ENCODE data around the gene PCDHB14.
"Not testable (repeated sequence)": the region's sequence is repeated elsewhere in the genome, so short reads cannot be mapped to it uniquely, and the experiment has no call there.

The PCDHB14 gene

GRCh38 chr5:141208478-141208877 is 14.7 kb upstream of the PCDHB14 start, which contains the start of gene PCDHB12:
TSS of gene PCDHB12 (plus strand) at chr5:141208719. CDS start at chr5:141208908, 189 bp downstream.
- no peak for DNase-seq (ENCODE audit: low spot score)
- TF ChIP-seq CTCF (IDR thresholded peaks at IDR 0.05; ENCODE audit: extremely low read depth, insufficient read depth, missing control alignments) = peak; percentile 9
- in situ Hi-C loops (cut with MboI; ENCODE audit: low pct_unique_long_range_greater_than_20kb, low sequenced_read_pairs, unreplicated experiment) = no loop called here

DNA sequence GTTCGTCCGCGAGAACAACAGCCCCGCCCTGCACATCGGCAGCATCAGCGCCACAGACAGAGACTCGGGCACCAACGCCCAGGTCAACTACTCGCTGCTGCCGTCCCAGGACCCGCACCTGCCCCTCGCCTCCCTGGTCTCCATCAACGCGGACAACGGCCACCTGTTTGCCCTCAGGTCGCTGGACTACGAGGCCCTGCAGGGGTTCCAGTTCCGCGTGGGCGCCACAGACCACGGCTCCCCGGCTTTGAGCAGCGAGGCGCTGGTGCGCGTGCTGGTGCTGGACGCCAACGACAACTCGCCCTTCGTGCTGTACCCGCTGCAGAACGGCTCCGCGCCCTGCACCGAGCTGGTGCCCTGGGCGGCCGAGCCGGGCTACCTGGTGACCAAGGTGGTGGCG is 12.9 kb upstream of the PCDHB14 start:
- in situ Hi-C loops (cut with MboI; ENCODE audit: low pct_unique_long_range_greater_than_20kb, low sequenced_read_pairs, unreplicated experiment); DNase-seq (ENCODE audit: low spot score): not testable (repeated sequence)

DNA sequence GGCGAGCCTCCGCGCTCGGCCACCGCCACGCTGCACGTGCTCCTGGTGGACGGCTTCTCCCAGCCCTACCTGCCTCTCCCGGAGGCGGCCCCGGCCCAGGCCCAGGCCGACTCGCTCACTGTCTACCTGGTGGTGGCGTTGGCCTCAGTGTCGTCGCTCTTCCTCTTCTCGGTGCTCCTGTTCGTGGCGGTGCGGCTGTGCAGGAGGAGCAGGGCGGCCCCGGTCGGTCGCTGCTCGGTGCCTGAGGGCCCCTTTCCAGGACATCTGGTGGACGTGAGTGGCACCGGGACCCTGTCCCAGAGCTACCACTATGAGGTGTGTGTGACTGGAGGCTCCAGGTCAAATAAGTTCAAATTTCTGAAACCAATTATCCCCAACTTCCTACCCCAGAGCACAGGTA is 12.3 kb upstream of the PCDHB14 start:
- in situ Hi-C loops (cut with MboI; ENCODE audit: low pct_unique_long_range_greater_than_20kb, low sequenced_read_pairs, unreplicated experiment); DNase-seq (ENCODE audit: low spot score): not testable (repeated sequence)

GRCh38 chr5:141213656-141214339 is 9.3 kb upstream of the PCDHB14 start, which contains the start of gene PCDHB13:
TSS of gene PCDHB13 (plus strand) at chr5:141213919. CDS start at chr5:141214124, 205 bp downstream.
- in situ Hi-C loops (cut with MboI; ENCODE audit: low pct_unique_long_range_greater_than_20kb, low sequenced_read_pairs, unreplicated experiment); DNase-seq (ENCODE audit: low spot score): not testable (repeated sequence)

GRCh38 chr5:141214583-141214982 is 8.6 kb upstream of the PCDHB14 start:
- DNase-seq (ENCODE audit: low spot score); in situ Hi-C loops (cut with MboI; ENCODE audit: low pct_unique_long_range_greater_than_20kb, low sequenced_read_pairs, unreplicated experiment): not testable (repeated sequence)

DNA sequence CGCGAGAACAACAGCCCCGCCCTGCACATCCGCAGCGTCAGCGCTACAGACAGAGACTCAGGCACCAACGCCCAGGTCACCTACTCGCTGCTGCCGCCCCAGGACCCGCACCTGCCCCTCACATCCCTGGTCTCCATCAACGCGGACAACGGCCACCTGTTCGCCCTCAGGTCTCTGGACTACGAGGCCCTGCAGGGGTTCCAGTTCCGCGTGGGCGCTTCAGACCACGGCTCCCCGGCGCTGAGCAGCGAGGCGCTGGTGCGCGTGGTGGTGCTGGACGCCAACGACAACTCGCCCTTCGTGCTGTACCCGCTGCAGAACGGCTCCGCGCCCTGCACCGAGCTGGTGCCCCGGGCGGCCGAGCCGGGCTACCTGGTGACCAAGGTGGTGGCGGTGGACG is 7.6 kb upstream of the PCDHB14 start:
- DNase-seq (ENCODE audit: low spot score); in situ Hi-C loops (cut with MboI; ENCODE audit: low pct_unique_long_range_greater_than_20kb, low sequenced_read_pairs, unreplicated experiment): not testable (repeated sequence)

DNA sequence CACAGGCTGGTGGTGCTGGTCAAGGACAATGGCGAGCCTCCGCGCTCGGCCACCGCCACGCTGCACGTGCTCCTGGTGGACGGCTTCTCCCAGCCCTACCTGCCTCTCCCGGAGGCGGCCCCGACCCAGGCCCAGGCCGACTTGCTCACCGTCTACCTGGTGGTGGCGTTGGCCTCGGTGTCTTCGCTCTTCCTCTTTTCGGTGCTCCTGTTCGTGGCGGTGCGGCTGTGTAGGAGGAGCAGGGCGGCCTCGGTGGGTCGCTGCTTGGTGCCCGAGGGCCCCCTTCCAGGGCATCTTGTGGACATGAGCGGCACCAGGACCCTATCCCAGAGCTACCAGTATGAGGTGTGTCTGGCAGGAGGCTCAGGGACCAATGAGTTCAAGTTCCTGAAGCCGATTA is 7.1 kb upstream of the PCDHB14 start:
- DNase-seq (ENCODE audit: low spot score); in situ Hi-C loops (cut with MboI; ENCODE audit: low pct_unique_long_range_greater_than_20kb, low sequenced_read_pairs, unreplicated experiment): not testable (repeated sequence)

DNA sequence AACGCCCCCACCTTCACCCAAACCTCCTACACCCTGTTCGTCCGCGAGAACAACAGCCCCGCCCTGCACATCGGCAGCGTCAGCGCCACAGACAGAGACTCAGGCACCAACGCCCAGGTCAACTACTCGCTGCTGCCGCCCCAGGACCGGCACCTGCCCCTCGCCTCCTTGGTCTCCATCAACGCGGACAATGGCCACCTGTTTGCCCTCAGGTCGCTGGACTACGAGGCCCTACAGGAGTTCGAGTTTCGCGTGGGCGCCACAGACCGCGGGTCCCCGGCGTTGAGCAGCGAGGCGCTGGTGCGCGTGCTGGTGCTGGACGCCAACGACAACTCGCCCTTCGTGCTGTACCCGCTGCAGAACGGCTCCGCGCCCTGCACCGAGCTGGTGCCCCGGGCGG is 1.7 kb downstream of the PCDHB14 start:
- in situ Hi-C loops (cut with MboI; ENCODE audit: low pct_unique_long_range_greater_than_20kb, low sequenced_read_pairs, unreplicated experiment); DNase-seq (ENCODE audit: low spot score): not testable (repeated sequence)

DNA sequence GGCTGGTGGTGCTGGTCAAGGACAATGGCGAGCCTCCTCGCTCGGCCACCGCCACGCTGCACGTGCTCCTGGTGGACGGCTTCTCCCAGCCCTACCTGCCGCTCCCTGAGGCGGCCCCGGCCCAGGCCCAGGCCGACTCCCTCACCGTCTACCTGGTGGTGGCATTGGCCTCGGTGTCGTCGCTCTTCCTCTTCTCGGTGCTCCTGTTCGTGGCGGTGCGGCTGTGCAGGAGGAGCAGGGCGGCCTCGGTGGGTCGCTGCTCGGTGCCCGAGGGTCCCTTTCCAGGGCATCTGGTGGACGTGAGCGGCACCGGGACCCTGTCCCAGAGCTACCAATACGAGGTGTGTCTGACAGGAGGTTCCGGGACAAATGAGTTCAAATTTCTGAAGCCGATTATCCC is 2.3 kb downstream of the PCDHB14 start:
- DNase-seq (ENCODE audit: low spot score); in situ Hi-C loops (cut with MboI; ENCODE audit: low pct_unique_long_range_greater_than_20kb, low sequenced_read_pairs, unreplicated experiment): not testable (repeated sequence)

- TF ChIP-seq CTCF (IDR thresholded peaks at IDR 0.05; ENCODE audit: extremely low read depth, insufficient read depth, missing control alignments) = no peak
- in situ Hi-C loops (cut with MboI; ENCODE audit: low pct_unique_long_range_greater_than_20kb, low sequenced_read_pairs, unreplicated experiment) = no loop called here
- no peak for DNase-seq (ENCODE audit: low spot score)
Observed at GRCh38 chr5:141234109-141234667, 11.0 kb downstream of the PCDHB14 start.

- in situ Hi-C loops (cut with MboI; ENCODE audit: low pct_unique_long_range_greater_than_20kb, low sequenced_read_pairs, unreplicated experiment); DNase-seq (ENCODE audit: low spot score): not testable (repeated sequence)
Observed at GRCh38 chr5:141235922-141236321, 12.8 kb downstream of the PCDHB14 start.
